Body of pancreas (tissue), 4 donors: Measurements from ENCODE around the gene NARF. TPM values are rescaled to one million over a fixed set of nuclear protein-coding genes. Genes with fewer than 3 reads are reported as not detected.

ENCODE experiments used
- ATAC-seq: fragments of 150-250 bp; one replicate; pipeline ENCODE4 v1.9.1; 2016
- DNase-seq, 4 donors: peaks; one replicate each; pipeline ENCODE4 v3.0.0-alpha.2; 2019
- H3K27ac ChIP-seq, 4 donors: fragments of 200-600 bp; sonication (generic); 1 replicate in 3 of 4; 2 replicates in 1 of 4; pipeline versions ENCODE4 v1.5.1 to v1.6.1; 2016 to 2019; ENCODE audit warnings: mild to moderate bottlenecking in 1 of 4, mixed read lengths in 1 of 4, moderate library complexity in 1 of 4
- H3K27me3 ChIP-seq, 2 donors: fragments of 200-600 bp; sonication (generic); one replicate each; pipeline ENCODE4 v1.6.0; 2016; ENCODE audit warnings: mild to moderate bottlenecking in 1 of 2
- H3K36me3 ChIP-seq, 2 donors: fragments of 200-600 bp; sonication (generic); replicated peaks in 1 of 2; 2 replicates each; pipeline ENCODE4 v1.5.1; 2016; ENCODE audit warnings: low read depth in 2 of 2; ENCODE audit not compliant: insufficient read depth in 1 of 2
- H3K4me1 ChIP-seq: fragments of 200-600 bp; sonication (generic); one replicate; pipeline ENCODE4 v1.6.0; 2016
- H3K4me3 ChIP-seq, 2 donors: fragments of 200-600 bp; sonication (generic); 1 replicate in 1 of 2; 2 replicates in 1 of 2; pipeline ENCODE4 v1.5.1; 2016 to 2019
- H3K9me3 ChIP-seq, 3 donors: fragments of 200-600 bp; sonication (generic); 1 replicate in 2 of 3; 2 replicates in 1 of 3; pipeline ENCODE4 v1.5.1; 2016
- POLR2A ChIP-seq, 3 donors: fragments of 450-650 bp; IDR thresholded peaks; one replicate each; pipeline ENCODE4 v1.6.1; 2016; ENCODE audit warnings: antibody characterized with exemption in 3 of 3, mild to moderate bottlenecking in 2 of 3
- WGBS, 2 donors: methylation state at CpG; one replicate each; pipeline ENCODE4 v1.1.5; 2017; 5-methylcytosine and 5-hydroxymethylcytosine counted together
- intact Hi-C: fragments of 100-400 bp; cut with DNase I; formaldehyde crosslinking; loops from one replicate; pipeline ENCODE4 v1.15.1; 2023
- total RNA-seq, 2 donors: library from RNA; depleted of rRNA; stranded (reverse); fragments of >200 nt; gene quantifications; one replicate each; pipeline ENCODE4 v1.1.0, GENCODE V29; 2016
- TF ChIP-seq, protein P1 (sequence below), 7 experiments: fragments of 450-650 bp in 4 of 7; fragments of 200-600 bp in 3 of 7; sonication (generic) in 3 of 7; IDR thresholded peaks; one replicate each; pipeline ENCODE4 v1.5.1; 2016 to 2019; ENCODE audit warnings: antibody characterized with exemption in 7 of 7

NARF gene
- total RNA-seq, 2 donors from 2014 or later, result 14.5 to 85.4 TPM

DNA sequence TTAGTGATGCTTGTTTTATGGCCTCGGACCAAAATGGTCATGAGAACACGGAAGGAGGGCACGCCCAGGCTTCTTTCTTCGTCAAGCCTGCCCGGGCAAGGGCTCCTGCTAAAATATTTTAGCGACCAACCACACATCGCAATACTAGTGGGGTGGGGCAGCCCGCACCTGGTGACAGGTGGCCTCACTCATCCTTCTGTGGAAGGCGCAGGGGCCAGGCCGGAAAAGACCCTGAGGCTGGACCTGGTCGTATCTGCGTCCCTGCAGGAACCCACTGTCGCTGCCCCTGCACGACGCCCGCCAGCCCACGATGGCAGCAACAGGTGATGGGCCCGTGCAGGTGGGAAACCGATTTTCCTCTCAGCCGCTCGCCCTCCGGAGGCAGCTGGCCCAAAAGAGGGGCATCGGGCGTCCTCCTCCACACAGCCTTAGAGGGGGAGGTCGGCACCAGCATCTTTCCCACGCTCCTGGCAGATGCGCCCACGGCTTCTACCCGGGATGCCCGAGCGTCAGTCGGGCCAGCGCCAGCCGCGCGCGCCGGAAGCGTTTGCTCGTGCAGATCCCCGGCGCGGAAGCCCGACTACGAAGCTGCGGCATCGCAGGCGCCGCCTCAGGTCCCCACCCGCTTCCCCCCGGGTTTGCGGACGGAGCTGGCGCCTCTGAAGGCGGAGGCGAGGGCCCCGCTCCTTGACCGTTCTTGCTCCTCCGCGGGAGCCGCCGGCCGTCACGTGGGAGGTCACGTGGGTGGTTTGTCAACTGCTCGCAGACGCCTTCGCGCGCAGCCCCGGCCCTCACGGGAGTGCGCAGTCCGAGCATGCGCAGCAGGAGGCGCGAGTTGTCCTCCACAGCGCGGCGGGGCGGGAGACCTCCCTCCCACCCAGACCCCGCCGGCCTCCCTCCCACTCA lies 38.2 kb downstream of the NARF start:
- intact Hi-C loops, result no loop called here
- Histone ChIP-seq H3K9me3 (no peaks in the 10 kb centered on the region), H3K4me1 (peaks cover 19% of the 10 kb centered on the region), H3K27me3 (no peaks in the 10 kb centered on the region), H3K4me3 (peak overlapping the region in 1 of 2 donors; percentile 38), H3K36me3 (no peaks in the 10 kb centered on the region), H3K27ac (peak overlapping the region; percentile 48 to 85 (median 73))
- 12 to 62% methylated on average over 2 to 75 of the region's 83 CpGs for WGBS, 2 donors
- DNase-seq (peak; percentile 93 to 97 (median 95)), ATAC-seq (peak; percentile 81)
- peak; percentile 47 to 77 (median 67) for TF ChIP-seq POLR2A (IDR thresholded peaks at IDR 0.05)
- TF ChIP-seq, protein P1, sequence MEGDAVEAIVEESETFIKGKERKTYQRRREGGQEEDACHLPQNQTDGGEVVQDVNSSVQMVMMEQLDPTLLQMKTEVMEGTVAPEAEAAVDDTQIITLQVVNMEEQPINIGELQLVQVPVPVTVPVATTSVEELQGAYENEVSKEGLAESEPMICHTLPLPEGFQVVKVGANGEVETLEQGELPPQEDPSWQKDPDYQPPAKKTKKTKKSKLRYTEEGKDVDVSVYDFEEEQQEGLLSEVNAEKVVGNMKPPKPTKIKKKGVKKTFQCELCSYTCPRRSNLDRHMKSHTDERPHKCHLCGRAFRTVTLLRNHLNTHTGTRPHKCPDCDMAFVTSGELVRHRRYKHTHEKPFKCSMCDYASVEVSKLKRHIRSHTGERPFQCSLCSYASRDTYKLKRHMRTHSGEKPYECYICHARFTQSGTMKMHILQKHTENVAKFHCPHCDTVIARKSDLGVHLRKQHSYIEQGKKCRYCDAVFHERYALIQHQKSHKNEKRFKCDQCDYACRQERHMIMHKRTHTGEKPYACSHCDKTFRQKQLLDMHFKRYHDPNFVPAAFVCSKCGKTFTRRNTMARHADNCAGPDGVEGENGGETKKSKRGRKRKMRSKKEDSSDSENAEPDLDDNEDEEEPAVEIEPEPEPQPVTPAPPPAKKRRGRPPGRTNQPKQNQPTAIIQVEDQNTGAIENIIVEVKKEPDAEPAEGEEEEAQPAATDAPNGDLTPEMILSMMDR (IDR thresholded peaks at IDR 0.05), result peak in 1 of 7 experiments; percentile 7

DNA sequence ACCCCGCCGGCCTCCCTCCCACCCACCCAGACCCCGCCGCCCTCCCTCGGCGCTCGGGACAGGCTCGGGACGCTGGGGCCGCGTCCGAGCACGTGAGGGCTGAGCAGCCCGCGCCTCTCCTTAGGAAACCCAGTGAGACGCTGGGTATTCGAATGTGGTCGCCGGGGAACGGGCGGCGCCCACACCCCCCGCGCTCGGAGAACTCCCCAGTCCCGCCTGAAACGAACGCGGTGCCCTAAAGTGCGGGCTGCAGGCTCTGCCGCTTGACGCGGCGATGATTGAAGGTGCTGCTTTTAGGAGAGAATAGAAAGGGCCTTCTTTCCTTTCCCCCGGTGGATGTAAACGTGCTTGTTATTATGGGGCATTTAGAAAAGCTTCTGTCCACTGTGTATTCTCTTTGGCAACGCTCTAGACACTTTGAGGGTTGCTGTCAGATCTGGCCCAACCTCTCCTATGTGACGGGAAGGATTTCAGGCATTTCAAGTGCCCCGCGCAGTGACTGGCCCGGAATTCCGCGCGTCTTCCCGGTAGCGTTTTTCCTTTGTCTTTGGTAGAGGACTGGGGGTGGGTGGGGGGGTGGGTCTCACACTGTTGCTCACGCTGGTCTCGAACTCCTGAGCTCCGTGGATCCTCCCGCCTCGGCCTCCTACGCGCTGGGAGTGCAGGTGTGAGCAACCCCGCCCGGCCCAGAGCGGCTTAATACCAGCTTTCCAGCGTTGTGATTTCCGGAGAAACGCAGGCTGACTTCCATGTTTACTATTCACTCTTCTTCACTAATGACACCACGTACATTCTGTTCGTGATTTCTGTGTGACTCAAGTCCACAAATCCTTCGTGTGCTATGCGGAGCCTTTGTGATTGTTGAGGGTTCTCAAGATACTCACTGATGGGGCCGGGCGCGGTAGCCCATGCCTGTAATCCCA lies 39.2 kb downstream of the NARF start:
- intact Hi-C loops, result no loop called here
- 12 to 27% methylated on average over 29 to 51 of the region's 66 CpGs for WGBS, 2 donors
- Histone ChIP-seq H3K27me3 (no peaks in the 10 kb centered on the region), H3K4me1 (peaks cover 19% of the 10 kb centered on the region), H3K36me3 (no peaks in the 10 kb centered on the region), H3K27ac (peak overlapping the region; percentile 48 to 83 (median 66)), H3K9me3 (no peaks in the 10 kb centered on the region), H3K4me3 (peak overlapping the region; percentile 15 to 38)
- peak; percentile 34 to 62 (median 42) for DNase-seq
- ATAC-seq, result peak; percentile 29
- no peak for TF ChIP-seq POLR2A (IDR thresholded peaks at IDR 0.05)
- TF ChIP-seq, protein P1 (IDR thresholded peaks at IDR 0.05), result no peak

DNA sequence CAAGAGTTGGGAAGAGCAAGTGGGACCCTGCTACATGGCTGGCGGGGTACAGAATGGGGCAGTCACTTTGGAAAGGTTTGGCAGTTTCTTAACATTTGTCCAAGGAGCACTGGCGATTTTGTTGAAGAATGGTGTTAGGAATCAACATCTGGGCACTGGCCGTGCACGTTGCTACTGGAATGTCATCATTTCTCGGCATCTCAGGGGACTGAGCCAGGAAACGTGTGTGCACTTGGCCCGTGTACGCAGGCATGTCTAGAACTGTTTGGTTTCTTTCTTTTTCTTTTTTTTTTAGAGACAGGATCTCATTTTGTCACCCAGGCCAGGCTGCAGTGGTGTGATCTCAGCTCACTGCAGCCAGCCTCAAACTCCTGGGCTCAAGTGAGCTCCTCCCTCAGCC lies 43.7 kb downstream of the NARF start:
- Histone ChIP-seq H3K4me1 (peaks cover 6% of the 10 kb centered on the region), H3K27me3 (no peaks in the 10 kb centered on the region), H3K27ac (no peak overlapping the region), H3K36me3 (no peaks in the 10 kb centered on the region), H3K4me3 (no peak overlapping the region), H3K9me3 (no peaks in the 10 kb centered on the region)
- intact Hi-C loops, result no loop called here
- WGBS, 2 donors, result 65% methylated on average over 7 to 8 of the region's 8 CpGs
- DNase-seq (no peak), ATAC-seq (no peak)
- no peak for TF ChIP-seq POLR2A (IDR thresholded peaks at IDR 0.05)
- TF ChIP-seq, protein P1 (IDR thresholded peaks at IDR 0.05), result no peak

DNA sequence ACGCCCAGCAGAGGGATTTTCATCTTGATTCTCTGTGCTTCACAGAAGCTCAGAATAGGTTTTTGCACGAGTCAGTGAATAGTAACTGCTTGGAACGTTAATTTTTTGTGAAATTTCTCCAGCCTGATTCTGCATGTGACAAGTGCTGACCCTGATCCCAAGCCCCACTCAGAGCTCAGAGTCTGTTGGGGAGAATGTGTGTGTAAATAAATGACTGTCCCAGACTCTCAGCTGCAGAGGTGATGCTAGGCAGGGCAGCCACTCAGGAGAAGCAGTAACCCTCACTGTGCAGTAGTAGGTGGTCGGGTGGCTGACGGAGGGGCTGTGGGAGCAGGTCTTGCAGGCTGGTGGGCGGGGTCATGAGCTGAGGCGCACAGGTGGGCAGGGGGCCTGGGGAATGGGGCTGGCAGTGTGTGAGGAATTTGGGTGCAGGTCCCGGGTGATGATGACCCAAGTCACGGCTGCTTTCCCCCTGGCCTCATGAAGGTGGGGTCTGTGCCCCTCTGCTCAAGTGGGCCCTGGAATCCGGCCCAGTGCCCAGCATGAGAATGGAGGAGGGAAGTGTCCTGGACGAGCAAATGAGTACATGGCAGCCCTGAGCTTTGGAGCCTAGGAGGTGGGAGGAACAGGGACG lies 44.7 kb downstream of the NARF start:
- peaks cover 12% of the 10 kb centered on the region for H3K4me1 ChIP-seq
- no peaks in the 10 kb centered on the region for H3K36me3 ChIP-seq
- no peak overlapping the region for H3K27ac ChIP-seq
- intact Hi-C loops, result no loop called here
- no peak overlapping the region for H3K4me3 ChIP-seq
- no peaks in the 10 kb centered on the region for H3K9me3 ChIP-seq
- H3K27me3 ChIP-seq, result no peaks in the 10 kb centered on the region
- 75 to 80% methylated on average over 8 to 12 of the region's 12 CpGs for WGBS, 2 donors
- ATAC-seq, result no peak
- no peak for DNase-seq
- TF ChIP-seq, protein P1 (IDR thresholded peaks at IDR 0.05), result no peak
- no peak for TF ChIP-seq POLR2A (IDR thresholded peaks at IDR 0.05)
